SIG-M5 treated with dmso at 0.1 percent for 504 hours (cell line): ENCODE measurements around the gene CSF1.

ENCODE experiments used
- DNase-seq: peaks from one replicate; lab custom pipeline; 2025; ENCODE audit not compliant: unreplicated experiment; lab: John Stamatoyannopoulos, UW

Gene CSF1

GRCh38 chr1:109882288-109883245 is 28.1 kb upstream of the CSF1 start:
- DNase-seq: no peak

GRCh38 chr1:109883248-109883955 is 27.2 kb upstream of the CSF1 start:
- no peak for DNase-seq

- no peak for DNase-seq
Measured at GRCh38 chr1:109884242-109884891, 26.3 kb upstream of the CSF1 start.

- DNase-seq: no peak
Measured at GRCh38 chr1:109885589-109885988, 25.1 kb upstream of the CSF1 start.

GRCh38 chr1:109886827-109887226 is 23.8 kb upstream of the CSF1 start:
- DNase-seq: peak; percentile 84

- no peak for DNase-seq
Measured at GRCh38 chr1:109887271-109887670, 23.4 kb upstream of the CSF1 start.

- DNase-seq: no peak
Measured at GRCh38 chr1:109887884-109888283, 22.8 kb upstream of the CSF1 start.

- no peak for DNase-seq
Measured at GRCh38 chr1:109889094-109889493, 21.6 kb upstream of the CSF1 start.

GRCh38 chr1:109890115-109890953 is 20.3 kb upstream of the CSF1 start:
- DNase-seq: no peak

GRCh38 chr1:109891930-109892329 is 18.7 kb upstream of the CSF1 start:
- DNase-seq: no peak

GRCh38 chr1:109892561-109893368 is 17.9 kb upstream of the CSF1 start:
- DNase-seq: no peak

GRCh38 chr1:109893532-109894171 is 17.0 kb upstream of the CSF1 start:
- DNase-seq: no peak

GRCh38 chr1:109894823-109895719 is 15.6 kb upstream of the CSF1 start:
- no peak for DNase-seq

GRCh38 chr1:109895720-109896504 is 14.7 kb upstream of the CSF1 start:
- no peak for DNase-seq

- DNase-seq: no peak
Measured at GRCh38 chr1:109896681-109897080, 14.0 kb upstream of the CSF1 start.

- DNase-seq: no peak
Measured at GRCh38 chr1:109897259-109897955, 13.2 kb upstream of the CSF1 start.

- DNase-seq: no peak
Measured at GRCh38 chr1:109898842-109899241, 11.8 kb upstream of the CSF1 start.
